ENCODE results near the gene BRPF3. TPM values are rescaled to one million over a fixed set of nuclear protein-coding genes. Genes with fewer than 3 reads are reported as not detected.

BRPF3 gene
- total and polyA plus RNA-seq, 9 of the 15 experiments (the other 6 are each of a cell fraction or from before 2014, with no cell fraction given) = 2.2 to 19.3 (median 8.0) TPM

- no peak for TF ChIP-seq ZNF655 (CRISPR knock-in tag; IDR thresholded peaks at IDR 0.05)
- peak; percentile 49 for TF ChIP-seq PKNOX1 (IDR thresholded peaks at IDR 0.05)
- no peak for TF ChIP-seq SMARCE1 (IDR thresholded peaks at IDR 0.05)
- no peak for TF ChIP-seq PHF21A (IDR thresholded peaks at IDR 0.05; ENCODE audit: borderline replicate concordance, low read depth)
- TF ChIP-seq NFYB (IDR thresholded peaks at IDR 0.05; ENCODE audit: extremely low read depth, insufficient read length) = no peak
- peak; percentile 61; the same call in 1 of the 2 replicates for TF ChIP-seq ZC3H4 (CRISPR knock-in tag; IDR thresholded peaks at IDR 0.05; ENCODE audit: borderline replicate concordance)
These were observed 952 bp upstream of the BRPF3 start (continued) for GRCh38 chr6:36195471-36196112.

DNA sequence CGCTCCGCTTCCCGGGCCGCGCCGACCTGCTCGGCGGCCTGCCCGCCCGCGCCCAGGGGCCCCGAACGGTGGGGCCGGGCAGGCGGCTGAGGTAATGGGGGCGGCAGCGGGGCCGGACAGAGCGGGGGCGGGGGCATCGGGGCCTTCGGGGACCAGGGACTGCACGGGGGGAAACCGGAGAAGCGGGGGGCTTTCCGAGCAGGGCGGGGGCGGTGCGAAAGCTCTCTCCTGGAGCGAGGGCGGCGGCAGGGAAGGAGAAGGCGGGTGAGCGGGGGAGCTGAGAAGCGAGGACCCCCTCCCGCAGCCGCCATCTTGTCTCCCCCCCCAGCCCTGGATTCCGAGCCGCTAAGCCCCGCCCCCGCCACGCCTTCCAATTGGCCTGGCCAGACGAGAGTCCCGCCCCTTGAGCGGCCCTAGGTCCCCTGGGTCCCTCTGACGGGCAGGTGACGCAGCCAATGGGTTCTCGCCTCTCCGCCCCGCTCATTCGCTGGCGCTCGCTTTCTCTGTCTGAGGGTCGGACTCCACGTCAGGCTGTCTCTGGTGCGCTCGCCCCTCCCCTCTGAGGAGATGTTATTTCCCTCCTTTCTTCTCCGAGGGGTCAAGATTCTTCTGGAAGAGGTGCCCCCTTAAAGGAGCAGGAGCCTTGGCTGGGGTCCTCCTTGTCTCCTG is 470 bp downstream of the BRPF3 start:
- Histone ChIP-seq H3K4me3 (peak overlapping the region; percentile 72), H3K27me3 (ENCODE audit: control insufficient read depth in 2 of 2, insufficient read depth in 2 of 2, low read length in 2 of 2) (no peaks in the 10 kb centered on the region), H3K9me3 (replicated peaks; ENCODE audit: control insufficient read depth, insufficient read depth, low read depth, low read length) (no peaks in the 10 kb centered on the region), H4K20me1 (replicated peaks; ENCODE audit: control insufficient read depth, insufficient read depth, low read length) (no peaks in the 10 kb centered on the region), H3K79me2 (ENCODE audit: control insufficient read depth, insufficient read depth, low read length) (peaks cover 16% of the 10 kb centered on the region), H3K4me2 (ENCODE audit: insufficient read depth, low read length) (peak overlapping the region; percentile 84), H3K27ac (ENCODE audit: extremely low read depth, low read depth, low read length) (peak overlapping the region; percentile 87), H3K9ac (ENCODE audit: insufficient read depth in 1 of 2, low read depth in 2 of 2, low read length in 2 of 2) (peak overlapping the region; percentile 75 to 96), H2AFZ (ENCODE audit: low read depth, low read length) (peak overlapping the region; percentile 91), H3K9me1 (ENCODE audit: control insufficient read depth, insufficient read depth, low read length) (no peaks in the 10 kb centered on the region), H3K4me1 (replicated peaks in 1 of 2; ENCODE audit: control insufficient read depth in 2 of 2, insufficient read depth in 2 of 2, low read length in 2 of 2) (peaks cover 8 to 12% of the 10 kb centered on the region in 2 experiments; a peak in 3 of 5 replicates), H3K36me3 (ENCODE audit: control insufficient read depth, insufficient read depth, low read length) (peaks cover 25% of the 10 kb centered on the region; the same call in 2 of the 3 replicates)
- WGBS (ENCODE audit: insufficient coverage, low coverage, missing lambda C conversion rate) = 1% methylated on average over 23 of the region's 58 CpGs
- POLR2A ChIA-PET = interaction anchor here (0.7 to 3.7 kb wide), 3 partner anchors 11 to 97 kb away, joined by 3 to 23 read pairs (median 9); no protein-coding TSS in a partner anchor
- intact Hi-C loops (cut with micrococcal nuclease) = loop anchor here (2.0 kb wide), 1 partner anchor 74 kb away; no protein-coding TSS in a partner anchor
- BruUV-seq (replicated peaks) = no TSS peak
- FAIRE-seq = peak; percentile 97
- CTCF ChIA-PET (ENCODE audit: low intra/inter-chr PET ratio) = interaction anchor here (0.7 to 2.0 kb wide), 3 partner anchors 57 to 102 kb away, joined by 3 to 6 read pairs (median 6); no protein-coding TSS in a partner anchor
- DNase-seq (ENCODE audit: extremely low read depth in 1 of 4, low spot score in 3 of 4) = peak; percentile 100
- ATAC-seq = peak; percentile 98
- in situ Hi-C loops (cut with MboI) = no loop called here
- TF ChIP-seq ESRRA (IDR thresholded peaks at IDR 0.05; ENCODE audit: borderline replicate concordance, low read depth) (no peak), SIN3A (IDR thresholded peaks at IDR 0.05; ENCODE audit: borderline replicate concordance in 2 of 2, control insufficient read depth in 1 of 2, low read depth in 2 of 2, low read length in 2 of 2) (0 out of 4 replicates have a peak, but pooled peaks of 1 of the 2 experiments have one; percentile 42), TBL1XR1 (IDR thresholded peaks at IDR 0.05; ENCODE audit: low read length in 2 of 2) (no peak), ATF7 (IDR thresholded peaks at IDR 0.05) (peak; percentile 35; the same call in 1 of the 2 replicates)
- TF ChIP-seq, protein P1, sequence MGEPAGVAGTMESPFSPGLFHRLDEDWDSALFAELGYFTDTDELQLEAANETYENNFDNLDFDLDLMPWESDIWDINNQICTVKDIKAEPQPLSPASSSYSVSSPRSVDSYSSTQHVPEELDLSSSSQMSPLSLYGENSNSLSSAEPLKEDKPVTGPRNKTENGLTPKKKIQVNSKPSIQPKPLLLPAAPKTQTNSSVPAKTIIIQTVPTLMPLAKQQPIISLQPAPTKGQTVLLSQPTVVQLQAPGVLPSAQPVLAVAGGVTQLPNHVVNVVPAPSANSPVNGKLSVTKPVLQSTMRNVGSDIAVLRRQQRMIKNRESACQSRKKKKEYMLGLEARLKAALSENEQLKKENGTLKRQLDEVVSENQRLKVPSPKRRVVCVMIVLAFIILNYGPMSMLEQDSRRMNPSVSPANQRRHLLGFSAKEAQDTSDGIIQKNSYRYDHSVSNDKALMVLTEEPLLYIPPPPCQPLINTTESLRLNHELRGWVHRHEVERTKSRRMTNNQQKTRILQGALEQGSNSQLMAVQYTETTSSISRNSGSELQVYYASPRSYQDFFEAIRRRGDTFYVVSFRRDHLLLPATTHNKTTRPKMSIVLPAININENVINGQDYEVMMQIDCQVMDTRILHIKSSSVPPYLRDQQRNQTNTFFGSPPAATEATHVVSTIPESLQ (CRISPR knock-in tag; IDR thresholded peaks at IDR 0.05) = 0 out of 2 replicates have a peak, but pooled peaks have one; percentile 73
- TF ChIP-seq, protein P2, sequence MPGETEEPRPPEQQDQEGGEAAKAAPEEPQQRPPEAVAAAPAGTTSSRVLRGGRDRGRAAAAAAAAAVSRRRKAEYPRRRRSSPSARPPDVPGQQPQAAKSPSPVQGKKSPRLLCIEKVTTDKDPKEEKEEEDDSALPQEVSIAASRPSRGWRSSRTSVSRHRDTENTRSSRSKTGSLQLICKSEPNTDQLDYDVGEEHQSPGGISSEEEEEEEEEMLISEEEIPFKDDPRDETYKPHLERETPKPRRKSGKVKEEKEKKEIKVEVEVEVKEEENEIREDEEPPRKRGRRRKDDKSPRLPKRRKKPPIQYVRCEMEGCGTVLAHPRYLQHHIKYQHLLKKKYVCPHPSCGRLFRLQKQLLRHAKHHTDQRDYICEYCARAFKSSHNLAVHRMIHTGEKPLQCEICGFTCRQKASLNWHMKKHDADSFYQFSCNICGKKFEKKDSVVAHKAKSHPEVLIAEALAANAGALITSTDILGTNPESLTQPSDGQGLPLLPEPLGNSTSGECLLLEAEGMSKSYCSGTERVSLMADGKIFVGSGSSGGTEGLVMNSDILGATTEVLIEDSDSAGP (CRISPR knock-in tag; IDR thresholded peaks at IDR 0.05) = peak; percentile 73; the same call in 1 of the 2 replicates
